RWPE2 (cell line): ENCODE measurements around the gene PTPRS.
"Not testable (repeated sequence)": the region's sequence is repeated elsewhere in the genome, so short reads cannot be mapped to it uniquely, and the experiment has no call there.

Source experiments
- ATAC-seq: fragments of 200-7000 bp; cut with Tn5 transposase; 3 replicates; pipeline ENCODE4 v1.9.1; 2021; ENCODE audit warnings: low read depth
- DNase-seq: peaks from one replicate; pipeline ENCODE4 v3.0.0-alpha.2; 2020; ENCODE audit warnings: low spot score
- H3K27ac ChIP-seq: fragments of 450-650 bp; 2 replicates; pipeline ENCODE4 v1.5.1; 2017; ENCODE audit warnings: mild to moderate bottlenecking; ENCODE audit not compliant: poor library complexity, severe bottlenecking
- H3K27me3 ChIP-seq: fragments of 250-450 bp; sonication (Bioruptor Pico); 2 replicates; pipeline ENCODE4 v1.5.1; 2021; ENCODE audit warnings: mild to moderate bottlenecking, moderate library complexity; ENCODE audit not compliant: insufficient read depth, poor library complexity, severe bottlenecking
- H3K36me3 ChIP-seq: fragments of 250-450 bp; sonication (Bioruptor Pico); 2 replicates; pipeline ENCODE4 v1.5.1; 2020; ENCODE audit warnings: low read depth, mild to moderate bottlenecking, moderate library complexity
- H3K4me1 ChIP-seq: fragments of 250-450 bp; sonication (Bioruptor Pico); 2 replicates; pipeline ENCODE4 v1.5.1; 2021; ENCODE audit warnings: mild to moderate bottlenecking, moderate library complexity; ENCODE audit not compliant: insufficient read depth, poor library complexity, severe bottlenecking
- H3K4me3 ChIP-seq: fragments of 250-450 bp; sonication (Bioruptor Pico); 2 replicates; pipeline ENCODE4 v1.5.1; 2021; ENCODE audit warnings: mild to moderate bottlenecking, moderate library complexity; ENCODE audit not compliant: severe bottlenecking
- H3K9me3 ChIP-seq: fragments of 250-450 bp; sonication (Bioruptor Pico); 2 replicates; pipeline ENCODE4 v1.5.1; 2021; ENCODE audit warnings: mild to moderate bottlenecking, moderate library complexity; ENCODE audit not compliant: severe bottlenecking
- TF ChIP-seq, protein P1 (sequence below): fragments of 450-650 bp; IDR thresholded peaks from one replicate; pipeline ENCODE4 v1.5.1; 2017; ENCODE audit warnings: mild to moderate bottlenecking, moderate library complexity; ENCODE audit not compliant: poor library complexity, severe bottlenecking

Gene PTPRS

DNA sequence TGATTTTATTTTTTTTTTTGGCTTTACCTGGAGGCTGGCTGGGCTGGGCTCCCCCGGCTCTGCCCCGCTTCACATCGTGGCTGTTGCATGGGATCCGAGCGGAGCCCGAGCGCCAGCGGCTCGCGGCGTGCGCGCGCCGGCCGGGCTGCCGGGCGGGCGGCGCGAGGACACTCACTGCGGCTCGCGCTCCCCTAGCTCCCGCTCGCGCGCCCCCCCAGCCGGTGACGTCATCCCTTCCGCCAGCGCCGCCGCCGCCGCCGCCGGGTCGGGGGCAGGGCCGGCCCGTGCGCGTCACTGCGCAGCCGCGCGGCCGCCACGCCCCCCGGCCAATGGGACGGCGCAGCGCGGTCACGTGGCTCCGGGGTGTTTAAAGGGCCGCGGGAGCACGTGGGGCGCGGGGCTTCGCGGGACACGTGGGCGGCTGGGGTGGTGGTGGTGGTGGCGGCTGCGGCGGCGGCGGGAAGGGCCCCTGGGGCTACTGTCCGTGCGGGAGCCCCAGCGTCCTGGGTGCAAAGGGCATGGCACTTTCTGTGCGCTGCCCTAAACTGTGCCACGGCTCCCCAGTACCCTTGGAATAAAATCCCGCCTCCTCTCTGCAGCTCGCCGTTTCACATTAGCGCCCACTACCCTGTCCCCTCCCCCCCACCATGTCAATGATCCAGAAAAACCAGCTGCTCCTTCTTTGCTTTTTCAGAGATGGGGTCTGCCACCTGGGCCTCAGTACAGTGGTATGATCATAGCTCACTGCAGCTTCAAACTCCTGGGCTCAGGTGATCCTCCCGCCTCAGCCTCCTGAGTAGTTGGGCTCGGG lies at the start of gene PTPRS:
TSS of gene PTPRS (minus strand) at position 176 of the 811 bp plus-strand sequence. CDS start 54,672 bp downstream, outside the sequence.
- H3K27ac ChIP-seq = no peak within 1 kb of the TSS
- H3K36me3 ChIP-seq = no peaks in the 10 kb centered on the region
- DNase-seq = no peak
- no peaks in the 10 kb centered on the region for H3K9me3 ChIP-seq
- H3K27me3 ChIP-seq = peaks cover 13% of the 10 kb centered on the region
- ATAC-seq = peak; percentile 56
- H3K4me3 ChIP-seq = peak within 1 kb of the TSS; percentile 44
- TF ChIP-seq, protein P1, sequence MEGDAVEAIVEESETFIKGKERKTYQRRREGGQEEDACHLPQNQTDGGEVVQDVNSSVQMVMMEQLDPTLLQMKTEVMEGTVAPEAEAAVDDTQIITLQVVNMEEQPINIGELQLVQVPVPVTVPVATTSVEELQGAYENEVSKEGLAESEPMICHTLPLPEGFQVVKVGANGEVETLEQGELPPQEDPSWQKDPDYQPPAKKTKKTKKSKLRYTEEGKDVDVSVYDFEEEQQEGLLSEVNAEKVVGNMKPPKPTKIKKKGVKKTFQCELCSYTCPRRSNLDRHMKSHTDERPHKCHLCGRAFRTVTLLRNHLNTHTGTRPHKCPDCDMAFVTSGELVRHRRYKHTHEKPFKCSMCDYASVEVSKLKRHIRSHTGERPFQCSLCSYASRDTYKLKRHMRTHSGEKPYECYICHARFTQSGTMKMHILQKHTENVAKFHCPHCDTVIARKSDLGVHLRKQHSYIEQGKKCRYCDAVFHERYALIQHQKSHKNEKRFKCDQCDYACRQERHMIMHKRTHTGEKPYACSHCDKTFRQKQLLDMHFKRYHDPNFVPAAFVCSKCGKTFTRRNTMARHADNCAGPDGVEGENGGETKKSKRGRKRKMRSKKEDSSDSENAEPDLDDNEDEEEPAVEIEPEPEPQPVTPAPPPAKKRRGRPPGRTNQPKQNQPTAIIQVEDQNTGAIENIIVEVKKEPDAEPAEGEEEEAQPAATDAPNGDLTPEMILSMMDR = no peak
- H3K4me1 ChIP-seq = peaks cover 3% of the 10 kb centered on the region

DNA sequence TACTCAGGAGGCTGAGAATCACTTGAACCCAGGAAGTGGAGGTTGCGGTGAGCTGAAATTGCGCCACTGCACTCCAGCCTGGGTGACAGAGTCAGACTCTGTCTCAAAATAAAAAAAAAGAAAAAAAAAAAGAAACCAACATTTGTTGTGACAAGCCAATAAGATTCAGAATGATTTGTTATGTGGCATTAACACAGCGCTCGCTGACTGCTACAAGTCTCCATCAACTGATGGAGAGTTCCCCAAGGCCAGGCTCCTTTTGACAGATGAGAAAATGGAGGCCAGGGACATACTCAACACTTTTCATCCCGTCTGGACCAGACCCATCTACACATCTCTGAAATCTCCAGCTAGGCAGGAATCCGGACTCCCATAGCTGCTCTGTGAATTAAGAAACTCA lies 48.7 kb upstream of the PTPRS start:
- TF ChIP-seq, protein P1 = no peak
- no peak overlapping the region for H3K27ac ChIP-seq
- peaks cover 11% of the 10 kb centered on the region for H3K27me3 ChIP-seq
- H3K4me3 ChIP-seq = no peak overlapping the region
- H3K9me3 ChIP-seq = no peaks in the 10 kb centered on the region
- no peaks in the 10 kb centered on the region for H3K36me3 ChIP-seq
- no peaks in the 10 kb centered on the region for H3K4me1 ChIP-seq
- no peak for ATAC-seq
- DNase-seq = no peak

DNA sequence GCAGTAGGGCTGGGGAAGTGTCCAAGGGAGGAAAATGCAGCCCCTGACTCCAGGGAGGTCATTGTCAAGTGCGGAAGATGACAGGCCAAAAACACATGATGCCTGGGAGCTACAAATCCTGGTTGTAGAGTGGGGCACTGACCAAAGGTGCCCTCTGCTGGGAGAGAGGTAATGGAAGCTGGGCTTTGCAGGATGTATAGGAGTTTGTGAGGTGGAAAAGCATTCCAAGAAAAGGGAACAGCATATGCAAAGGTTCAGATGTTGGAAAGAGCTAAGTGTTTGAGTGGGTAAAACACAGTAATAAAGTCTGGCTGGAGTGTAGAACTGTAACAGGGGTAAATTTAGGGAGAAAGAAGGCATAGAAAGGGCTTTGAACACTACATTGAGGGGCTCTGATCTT lies 46.9 kb upstream of the PTPRS start:
- Histone ChIP-seq H3K27me3 (no peaks in the 10 kb centered on the region), H3K4me1 (no peaks in the 10 kb centered on the region), H3K27ac (no peak overlapping the region), H3K4me3 (no peak overlapping the region), H3K9me3 (no peaks in the 10 kb centered on the region), H3K36me3 (no peaks in the 10 kb centered on the region)
- ATAC-seq (no peak), DNase-seq (no peak)
- TF ChIP-seq, protein P1 = no peak

DNA sequence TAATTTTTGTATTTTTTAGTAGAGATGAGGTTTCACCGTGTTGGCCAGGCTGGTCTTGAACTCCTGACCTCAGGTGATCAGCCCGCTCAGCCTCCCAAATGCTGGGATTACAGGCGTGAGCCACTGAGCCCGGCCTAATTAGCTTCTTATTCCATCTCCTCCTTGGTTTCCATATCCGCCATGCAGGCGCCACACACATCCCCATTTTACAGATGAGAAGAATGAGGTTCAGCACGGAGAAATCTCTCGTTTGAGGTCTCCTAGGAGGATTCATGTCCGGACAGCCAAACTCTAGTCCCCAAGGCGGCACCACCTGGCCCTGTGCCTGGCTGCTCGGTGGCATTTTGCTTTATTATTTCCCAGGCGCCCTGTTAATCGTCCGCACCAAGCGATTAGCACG lies 46.2 kb upstream of the PTPRS start:
- H3K4me3 ChIP-seq = no peak overlapping the region
- no peaks in the 10 kb centered on the region for H3K36me3 ChIP-seq
- DNase-seq (no peak), ATAC-seq (no peak)
- H3K27me3 ChIP-seq = no peaks in the 10 kb centered on the region
- TF ChIP-seq, protein P1 = no peak
- H3K4me1 ChIP-seq = no peaks in the 10 kb centered on the region
- H3K27ac ChIP-seq = no peak overlapping the region
- peaks cover under 1% of the 10 kb centered on the region for H3K9me3 ChIP-seq

DNA sequence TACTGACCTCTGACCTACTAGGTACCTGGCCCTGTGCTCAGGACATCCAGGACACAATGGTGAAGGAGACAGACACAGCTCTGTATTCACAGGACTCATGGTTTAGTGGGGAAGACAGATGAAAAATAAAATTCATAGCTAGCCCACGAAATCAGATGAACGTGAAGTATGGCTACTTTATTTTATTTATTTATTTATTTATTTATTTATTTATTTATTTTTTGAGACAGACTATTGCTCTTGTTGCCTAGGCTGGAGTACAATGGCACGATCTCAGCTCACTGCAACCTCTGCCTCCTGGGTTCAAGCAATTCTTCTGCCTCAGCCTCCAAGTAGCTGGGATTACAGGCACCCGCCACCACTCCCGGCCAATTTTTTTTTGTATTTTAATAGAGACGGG lies 40.6 kb upstream of the PTPRS start:
- not testable (repeated sequence) for H3K4me3 ChIP-seq, H3K9me3 ChIP-seq, H3K4me1 ChIP-seq, DNase-seq, ATAC-seq, H3K27ac ChIP-seq, H3K36me3 ChIP-seq, H3K27me3 ChIP-seq
